B cell (primary cell): ENCODE measurements around the gene SGPP2. TPM values are rescaled to one million over a fixed set of nuclear protein-coding genes. Genes with fewer than 3 reads are reported as not detected.

ENCODE experiments used
- ATAC-seq: fragments of 200-7000 bp; cut with Tn5 transposase; one replicate; pipeline ENCODE4 v1.10.0; 2021; ENCODE audit warnings: low read depth, mild to moderate bottlenecking, moderate number of reproducible peaks, moderate library complexity
- CTCF ChIA-PET: fragments of 350-600 bp; sonication (Branson Sonifier 250); formaldehyde crosslinking; loops from one replicate; lab custom pipeline; 2021; ENCODE audit warnings: antibody characterized with exemption, inconsistent platforms; lab: Charles Lee
- POLR2A ChIA-PET: fragments of 350-600 bp; sonication (Branson Sonifier 250); formaldehyde crosslinking; loops from one replicate; lab custom pipeline; 2021; ENCODE audit warnings: antibody characterized with exemption; lab: Charles Lee
- DNase-seq: peaks from one replicate; pipeline ENCODE4 v3.0.0; 2013
- H2AFZ ChIP-seq: 2 replicates; pipeline ENCODE4 v1.6.1; 2012; ENCODE audit warnings: mild to moderate bottlenecking, low read depth, low read length; ENCODE audit not compliant: insufficient read depth, poor library complexity, severe bottlenecking
- H3K27ac ChIP-seq, 2 donors: 1 replicate in 1 of 2; 2 replicates in 1 of 2; pipeline ENCODE4 v1.5.1; 2012 to 2013; ENCODE audit warnings: low read length in 2 of 2, mild to moderate bottlenecking in 2 of 2, moderate library complexity in 1 of 2
- H3K27me3 ChIP-seq, 4 experiments: fragments of 200-600 bp in 1 of 4; sonication (generic) in 1 of 4; replicated peaks in 1 of 4; 1 replicate in 2 of 4; 2 replicates in 2 of 4; pipeline versions ENCODE4 v1.6.1 to v1.7.0; 2013 to 2016; ENCODE audit warnings: low read length in 3 of 4, mild to moderate bottlenecking in 2 of 4, mixed read lengths in 1 of 4, moderate library complexity in 1 of 4; ENCODE audit not compliant: insufficient read depth in 4 of 4, control insufficient read depth in 3 of 4; ENCODE audit errors: control extremely low read depth in 1 of 4
- H3K36me3 ChIP-seq, 2 experiments: replicated peaks in 1 of 2; 1 replicate in 1 of 2; 2 replicates in 1 of 2; pipeline versions ENCODE4 v1.6.1 to v1.7.1; 2013; ENCODE audit warnings: low read length in 1 of 2; ENCODE audit not compliant: insufficient read depth in 2 of 2, control insufficient read depth in 1 of 2; ENCODE audit errors: control extremely low read depth in 1 of 2, extremely low read depth in 1 of 2
- H3K4me1 ChIP-seq, 2 donors: fragments of 200-600 bp in 1 of 2; sonication (generic) in 1 of 2; 1 replicate in 1 of 2; 2 replicates in 1 of 2; pipeline versions ENCODE4 v1.5.1 to v1.6.1; 2013 to 2017; ENCODE audit warnings: low read length in 2 of 2; ENCODE audit not compliant: control insufficient read depth in 2 of 2, insufficient read depth in 2 of 2
- H3K4me2 ChIP-seq: replicated peaks from 2 replicates; pipeline ENCODE3; 2012; ENCODE audit warnings: mild to moderate bottlenecking, low read depth, low read length; ENCODE audit not compliant: poor library complexity, severe bottlenecking
- H3K4me3 ChIP-seq, 5 experiments: fragments of 200-600 bp in 1 of 5; sonication (generic) in 1 of 5; 1 replicate in 3 of 5; 2 replicates in 2 of 5; pipeline versions ENCODE4 v1.5.1 to v1.7.0; 2011 to 2016; ENCODE audit warnings: low read length in 4 of 5, mild to moderate bottlenecking in 4 of 5, low read depth in 2 of 5, control low read depth in 1 of 5, moderate library complexity in 1 of 5; ENCODE audit not compliant: insufficient read depth in 1 of 5; ENCODE audit errors: control extremely low read depth in 1 of 5, extremely low read depth in 1 of 5
- H3K79me2 ChIP-seq: fragments of 200-600 bp; sonication (generic); one replicate; pipeline ENCODE4 v1.6.0; 2016; ENCODE audit warnings: low read length; ENCODE audit not compliant: control insufficient read depth, insufficient read depth
- H3K9ac ChIP-seq: fragments of 200-600 bp; sonication (generic); 2 replicates; pipeline ENCODE4 v1.6.1; 2017; ENCODE audit warnings: mild to moderate bottlenecking, low read length, moderate library complexity
- H3K9me3 ChIP-seq, 3 donors: one replicate each; pipeline versions ENCODE4 v1.6.1 to v1.7.1; 2013; ENCODE audit warnings: low read length in 2 of 3; ENCODE audit not compliant: control insufficient read depth in 2 of 3, insufficient read depth in 1 of 3; ENCODE audit errors: control extremely low read depth in 1 of 3
- H4K20me1 ChIP-seq: 2 replicates; pipeline ENCODE4 v1.6.0; 2012; ENCODE audit warnings: mild to moderate bottlenecking, low read length; ENCODE audit not compliant: insufficient read depth, control insufficient read depth, poor library complexity, severe bottlenecking
- H3K27ac Mint-ChIP-seq: one replicate; pipeline ENCODE4 v1.8.0; 2021; ENCODE audit warnings: mixed read lengths
- H3K27me3 Mint-ChIP-seq: one replicate; pipeline ENCODE4 v1.8.0; 2021; ENCODE audit warnings: mixed read lengths
- H3K4me1 Mint-ChIP-seq: one replicate; pipeline ENCODE4 v1.8.0; 2021; ENCODE audit warnings: mixed read lengths
- H3K4me3 Mint-ChIP-seq: one replicate; pipeline ENCODE4 v1.8.0; 2021; ENCODE audit warnings: mixed read lengths
- H3K9me3 Mint-ChIP-seq: one replicate; pipeline ENCODE4 v1.8.0; 2022; ENCODE audit warnings: mixed read lengths; ENCODE audit not compliant: insufficient read depth
- EZH2 ChIP-seq: IDR thresholded peaks from 2 replicates; pipeline ENCODE4 v1.6.1; 2012; ENCODE audit warnings: borderline replicate concordance, low read depth, mild to moderate bottlenecking, moderate library complexity, low read length; ENCODE audit not compliant: insufficient read depth, poor library complexity, severe bottlenecking
- WGBS: methylation state at CpG from one replicate; pipeline ENCODE4 v1.1.5; 2013; ENCODE audit warnings: missing lambda C conversion rate; ENCODE audit not compliant: insufficient coverage; 5-methylcytosine and 5-hydroxymethylcytosine counted together
- intact Hi-C: fragments of 100-400 bp; cut with micrococcal nuclease; formaldehyde crosslinking; loops from one replicate; pipeline ENCODE4 v1.10.0; 2022
- polyA plus RNA-seq: library from polyadenylated mRNA; depleted of rRNA; stranded (reverse); fragments of >200 nt; gene quantifications from 2 replicates; pipeline ENCODE4 v1.2.3, GENCODE V29; 2012
- total RNA-seq, 2 donors: library from RNA; stranded (reverse); fragments of 120-200 nt in 1 of 2; gene quantifications; 1 replicate in 1 of 2; 2 replicates in 1 of 2; pipeline versions ENCODE4 v1.2.3 to v1.2.4, GENCODE V29; 2013 to 2022
- TF ChIP-seq, protein P1 (sequence below): fragments of 200-600 bp; IDR thresholded peaks from one replicate; pipeline ENCODE4 v1.8.0; 2022; ENCODE audit warnings: antibody characterized with exemption, mild to moderate bottlenecking

Gene SGPP2
- total and polyA plus RNA-seq, 2 donors (not counting 1 experiment from before 2014, with no cell fraction given) = 1.5 to 7.7 TPM

DNA sequence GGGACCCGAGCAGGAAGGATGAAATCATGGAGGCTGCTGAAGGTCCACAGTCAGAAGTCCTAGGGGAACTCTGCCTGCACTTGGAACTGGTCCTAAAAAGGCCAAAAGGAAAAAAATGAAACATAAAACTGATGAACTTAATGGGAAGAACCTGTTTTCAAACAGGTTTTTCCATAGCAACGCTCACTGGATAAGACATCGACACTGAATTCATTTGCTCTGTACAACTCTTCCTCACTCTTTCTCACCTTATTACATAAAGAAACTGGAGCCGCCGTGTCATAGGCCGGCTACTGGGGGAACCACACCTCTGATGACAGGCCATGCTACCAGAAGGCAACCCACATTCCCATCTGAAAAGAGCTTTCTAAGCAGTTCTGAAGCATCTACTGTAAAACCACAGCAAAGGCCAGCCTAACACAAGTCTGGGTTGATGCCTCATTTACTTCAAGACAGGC, 147.9 kb downstream of the SGPP2 start:
- no peaks in the 10 kb centered on the region for H3K27me3 Mint-ChIP-seq
- ATAC-seq = no peak
- Histone ChIP-seq H3K79me2 (no peaks in the 10 kb centered on the region), H3K4me1 (no peaks in the 10 kb centered on the region), H3K27ac (no peak overlapping the region), H3K27me3 (no peaks in the 10 kb centered on the region), H2AFZ (no peak overlapping the region), H3K4me2 (no peak overlapping the region), H3K9me3 (no peaks in the 10 kb centered on the region), H3K9ac (no peak overlapping the region), H3K4me3 (no peak overlapping the region), H4K20me1 (no peaks in the 10 kb centered on the region), H3K36me3 (peaks cover 10 to 23% of the 10 kb centered on the region in 2 experiments)
- WGBS = 96% methylated on average over 6 of the region's 6 CpGs
- no peak for TF ChIP-seq EZH2
- TF ChIP-seq, protein P1, sequence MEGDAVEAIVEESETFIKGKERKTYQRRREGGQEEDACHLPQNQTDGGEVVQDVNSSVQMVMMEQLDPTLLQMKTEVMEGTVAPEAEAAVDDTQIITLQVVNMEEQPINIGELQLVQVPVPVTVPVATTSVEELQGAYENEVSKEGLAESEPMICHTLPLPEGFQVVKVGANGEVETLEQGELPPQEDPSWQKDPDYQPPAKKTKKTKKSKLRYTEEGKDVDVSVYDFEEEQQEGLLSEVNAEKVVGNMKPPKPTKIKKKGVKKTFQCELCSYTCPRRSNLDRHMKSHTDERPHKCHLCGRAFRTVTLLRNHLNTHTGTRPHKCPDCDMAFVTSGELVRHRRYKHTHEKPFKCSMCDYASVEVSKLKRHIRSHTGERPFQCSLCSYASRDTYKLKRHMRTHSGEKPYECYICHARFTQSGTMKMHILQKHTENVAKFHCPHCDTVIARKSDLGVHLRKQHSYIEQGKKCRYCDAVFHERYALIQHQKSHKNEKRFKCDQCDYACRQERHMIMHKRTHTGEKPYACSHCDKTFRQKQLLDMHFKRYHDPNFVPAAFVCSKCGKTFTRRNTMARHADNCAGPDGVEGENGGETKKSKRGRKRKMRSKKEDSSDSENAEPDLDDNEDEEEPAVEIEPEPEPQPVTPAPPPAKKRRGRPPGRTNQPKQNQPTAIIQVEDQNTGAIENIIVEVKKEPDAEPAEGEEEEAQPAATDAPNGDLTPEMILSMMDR = no peak
- intact Hi-C loops = no loop called here
- ChIA-PET CTCF (no interaction called here), POLR2A (no interaction called here)
- H3K27ac Mint-ChIP-seq = no peak overlapping the region
- H3K4me1 Mint-ChIP-seq = no peaks in the 10 kb centered on the region
- no peaks in the 10 kb centered on the region for H3K9me3 Mint-ChIP-seq
- H3K4me3 Mint-ChIP-seq = no peak overlapping the region
- DNase-seq = no peak

GRCh38 chr2:222572751-222573174, 148.4 kb downstream of the SGPP2 start:
- no peaks in the 10 kb centered on the region for H4K20me1 ChIP-seq
- DNase-seq = no peak
- no peak for ATAC-seq
- no peak overlapping the region for H2AFZ ChIP-seq
- H3K79me2 ChIP-seq = no peaks in the 10 kb centered on the region
- peaks cover 10 to 23% of the 10 kb centered on the region in 2 experiments for H3K36me3 ChIP-seq
- no peak overlapping the region for H3K4me2 ChIP-seq
- no peak overlapping the region for H3K4me3 Mint-ChIP-seq
- no peaks in the 10 kb centered on the region for H3K9me3 Mint-ChIP-seq
- H3K4me3 ChIP-seq = no peak overlapping the region
- no peak overlapping the region for H3K27ac Mint-ChIP-seq
- no peaks in the 10 kb centered on the region for H3K9me3 ChIP-seq
- POLR2A ChIA-PET = no interaction called here
- no peak overlapping the region for H3K27ac ChIP-seq
- WGBS = no CpG with 5 or more reads among the region's 1 CpG
- intact Hi-C loops = no loop called here
- no peaks in the 10 kb centered on the region for H3K27me3 Mint-ChIP-seq
- TF ChIP-seq EZH2 = no peak
- H3K27me3 ChIP-seq = no peaks in the 10 kb centered on the region
- CTCF ChIA-PET = no interaction called here
- no peaks in the 10 kb centered on the region for H3K4me1 ChIP-seq
- H3K9ac ChIP-seq = no peak overlapping the region
- H3K4me1 Mint-ChIP-seq = no peaks in the 10 kb centered on the region
